ENCODE measurements around the gene RASL11B. TPM values are rescaled to one million over a fixed set of nuclear protein-coding genes. Genes with fewer than 3 reads are reported as not detected.

Gene RASL11B
- total RNA-seq, 2 donors from 2014 or later: 3.7 to 8.0 TPM

GRCh38 chr4:52841682-52842456 is 20.2 kb upstream of the RASL11B start:
- intact Hi-C loops (cut with DNase I): no loop called here
- DNase-seq (peak; percentile 30), ATAC-seq (peak; percentile 67 to 68)

- DNase-seq (no peak), ATAC-seq (no peak)
- intact Hi-C loops (cut with DNase I): no loop called here
Observed at GRCh38 chr4:52842792-52843191, 19.3 kb upstream of the RASL11B start.

GRCh38 chr4:52843351-52843750 is 18.8 kb upstream of the RASL11B start:
- no peak for ATAC-seq
- DNase-seq: no peak
- intact Hi-C loops (cut with DNase I): no loop called here

GRCh38 chr4:52843958-52844357 is 18.2 kb upstream of the RASL11B start:
- DNase-seq (no peak), ATAC-seq (no peak)
- intact Hi-C loops (cut with DNase I): no loop called here

- intact Hi-C loops (cut with DNase I): no loop called here
- DNase-seq (no peak), ATAC-seq (no peak)
Observed at GRCh38 chr4:52844596-52844995, 17.5 kb upstream of the RASL11B start.

- intact Hi-C loops (cut with DNase I): no loop called here
- peak; percentile 55 to 77 for ATAC-seq
- DNase-seq: no peak
Observed at GRCh38 chr4:52846502-52846901, 15.6 kb upstream of the RASL11B start.

GRCh38 chr4:52848254-52848653 is 13.9 kb upstream of the RASL11B start:
- DNase-seq (no peak), ATAC-seq (no peak)
- intact Hi-C loops (cut with DNase I): no loop called here

GRCh38 chr4:52850406-52851124 is 11.6 kb upstream of the RASL11B start:
- DNase-seq (no peak), ATAC-seq (no peak)
- intact Hi-C loops (cut with DNase I): no loop called here

GRCh38 chr4:52852041-52852440 is 10.1 kb upstream of the RASL11B start:
- DNase-seq (no peak), ATAC-seq (peak in 1 of 2 donors; percentile 23)
- intact Hi-C loops (cut with DNase I): no loop called here

GRCh38 chr4:52852711-52853110 is 9.4 kb upstream of the RASL11B start:
- ATAC-seq: peak; percentile 52 to 69
- intact Hi-C loops (cut with DNase I): no loop called here
- no peak for DNase-seq

GRCh38 chr4:52853351-52853750 is 8.8 kb upstream of the RASL11B start:
- intact Hi-C loops (cut with DNase I): no loop called here
- no peak for DNase-seq
- peak; percentile 64 to 86 for ATAC-seq

- ATAC-seq (no peak), DNase-seq (no peak)
- intact Hi-C loops (cut with DNase I): no loop called here
Observed at GRCh38 chr4:52856801-52857200, 5.3 kb upstream of the RASL11B start.

- DNase-seq (no peak), ATAC-seq (no peak)
- intact Hi-C loops (cut with DNase I): loop anchor here (5.0 to 10.0 kb wide), 2 partner anchors 136 to 138 kb away; no protein-coding TSS in a partner anchor
Observed at GRCh38 chr4:52860361-52860760, 1.8 kb upstream of the RASL11B start.

- DNase-seq (no peak), ATAC-seq (peak in 1 of 2 donors; percentile 7)
- intact Hi-C loops (cut with DNase I): loop anchor here (5.0 to 10.0 kb wide), 2 partner anchors 136 to 139 kb away; no protein-coding TSS in a partner anchor
Observed at GRCh38 chr4:52861171-52861823, 820 bp upstream of the RASL11B start.

- DNase-seq: no peak
- peak; percentile 8 to 14 for ATAC-seq
- intact Hi-C loops (cut with DNase I): loop anchor here (5.0 to 10.0 kb wide), 2 partner anchors 138 to 140 kb away; no protein-coding TSS in a partner anchor
Observed at GRCh38 chr4:52862639-52863161, 583 bp downstream of the RASL11B start.

- ATAC-seq: no peak
- DNase-seq: no peak
- intact Hi-C loops (cut with DNase I): loop anchor here (5.0 to 10.0 kb wide), 2 partner anchors 139 to 141 kb away; no protein-coding TSS in a partner anchor
Observed at GRCh38 chr4:52863324-52863723, 1.2 kb downstream of the RASL11B start.

- intact Hi-C loops (cut with DNase I): loop anchor here (5.0 to 10.0 kb wide), 2 partner anchors 140 to 142 kb away; no protein-coding TSS in a partner anchor
- DNase-seq: no peak
- peak in 1 of 2 donors; percentile 6 for ATAC-seq
Observed at GRCh38 chr4:52864793-52865192, 2.7 kb downstream of the RASL11B start.

- DNase-seq (no peak), ATAC-seq (no peak)
- intact Hi-C loops (cut with DNase I): loop anchor here in 1 of 2 donors (10.0 kb wide), 1 partner anchor 140 kb away; no protein-coding TSS in a partner anchor
Observed at GRCh38 chr4:52865300-52865699, 3.2 kb downstream of the RASL11B start.

- intact Hi-C loops (cut with DNase I): loop anchor here in 1 of 2 donors (10.0 kb wide), 1 partner anchor 142 kb away; no protein-coding TSS in a partner anchor
- ATAC-seq (no peak), DNase-seq (no peak)
Observed at GRCh38 chr4:52866734-52867133, 4.6 kb downstream of the RASL11B start.

Data from left cardiac atrium (tissue), 4 donors.